Fibroblast of lung (primary cell): ENCODE results near the gene GUCY2D.

Experiments used
- EZH2 ChIP-seq: IDR thresholded peaks from 2 replicates; pipeline ENCODE4 v1.5.1; 2012; ENCODE audit warnings: low read length, control low read depth, mild to moderate bottlenecking; ENCODE audit errors: missing control alignments
- TF ChIP-seq, protein P1 (sequence below), 2 donors: IDR thresholded peaks in 1 of 2; conservative IDR thresholded peaks in 1 of 2; 1 replicate in 1 of 2; 2 replicates in 1 of 2; pipeline ENCODE4 v1.5.1; 2011 to 2012; ENCODE audit warnings: low read length in 2 of 2, control low read depth in 1 of 2, inconsistent platforms in 1 of 2, low read depth in 1 of 2, mild to moderate bottlenecking in 1 of 2

DNA sequence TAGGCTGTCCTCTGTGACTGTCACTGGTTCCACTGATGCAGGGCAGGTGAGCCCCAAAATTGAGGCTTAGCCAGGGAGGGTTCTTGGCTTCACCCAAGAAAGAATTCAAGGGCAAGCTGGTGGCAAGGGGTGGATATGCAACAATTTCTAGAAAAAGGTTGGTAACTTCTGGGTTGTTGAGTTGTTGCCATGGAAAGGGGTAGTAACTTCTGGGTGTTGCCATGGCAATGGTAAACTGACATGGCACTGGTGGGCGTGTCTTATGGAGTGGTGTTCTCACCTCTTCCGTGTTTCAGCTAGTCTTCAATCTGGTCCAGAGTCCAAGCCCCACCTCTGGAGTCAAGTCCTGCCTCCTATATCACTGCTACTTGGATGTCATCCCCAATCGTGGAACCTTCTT is 9.5 kb upstream of the GUCY2D start:
- TF ChIP-seq, protein P1, sequence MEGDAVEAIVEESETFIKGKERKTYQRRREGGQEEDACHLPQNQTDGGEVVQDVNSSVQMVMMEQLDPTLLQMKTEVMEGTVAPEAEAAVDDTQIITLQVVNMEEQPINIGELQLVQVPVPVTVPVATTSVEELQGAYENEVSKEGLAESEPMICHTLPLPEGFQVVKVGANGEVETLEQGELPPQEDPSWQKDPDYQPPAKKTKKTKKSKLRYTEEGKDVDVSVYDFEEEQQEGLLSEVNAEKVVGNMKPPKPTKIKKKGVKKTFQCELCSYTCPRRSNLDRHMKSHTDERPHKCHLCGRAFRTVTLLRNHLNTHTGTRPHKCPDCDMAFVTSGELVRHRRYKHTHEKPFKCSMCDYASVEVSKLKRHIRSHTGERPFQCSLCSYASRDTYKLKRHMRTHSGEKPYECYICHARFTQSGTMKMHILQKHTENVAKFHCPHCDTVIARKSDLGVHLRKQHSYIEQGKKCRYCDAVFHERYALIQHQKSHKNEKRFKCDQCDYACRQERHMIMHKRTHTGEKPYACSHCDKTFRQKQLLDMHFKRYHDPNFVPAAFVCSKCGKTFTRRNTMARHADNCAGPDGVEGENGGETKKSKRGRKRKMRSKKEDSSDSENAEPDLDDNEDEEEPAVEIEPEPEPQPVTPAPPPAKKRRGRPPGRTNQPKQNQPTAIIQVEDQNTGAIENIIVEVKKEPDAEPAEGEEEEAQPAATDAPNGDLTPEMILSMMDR (conservative IDR thresholded peaks at IDR 0.05 in 1 of 2, IDR thresholded peaks at IDR 0.05 in 1 of 2; ENCODE audit: low read depth in 1 of 2, low read length in 2 of 2), result no peak
- TF ChIP-seq EZH2, result no peak
